GM21737 (cell line): ENCODE data around the gene GPRASP3.

Source experiments
- ATAC-seq: cut with Tn5 transposase; IDR thresholded peaks from one replicate; pipeline ENCODE4 v1.9.1; 2021; ENCODE audit warnings: mild to moderate bottlenecking, moderate library complexity; ENCODE audit not compliant: unreplicated experiment

Gene GPRASP3

DNA sequence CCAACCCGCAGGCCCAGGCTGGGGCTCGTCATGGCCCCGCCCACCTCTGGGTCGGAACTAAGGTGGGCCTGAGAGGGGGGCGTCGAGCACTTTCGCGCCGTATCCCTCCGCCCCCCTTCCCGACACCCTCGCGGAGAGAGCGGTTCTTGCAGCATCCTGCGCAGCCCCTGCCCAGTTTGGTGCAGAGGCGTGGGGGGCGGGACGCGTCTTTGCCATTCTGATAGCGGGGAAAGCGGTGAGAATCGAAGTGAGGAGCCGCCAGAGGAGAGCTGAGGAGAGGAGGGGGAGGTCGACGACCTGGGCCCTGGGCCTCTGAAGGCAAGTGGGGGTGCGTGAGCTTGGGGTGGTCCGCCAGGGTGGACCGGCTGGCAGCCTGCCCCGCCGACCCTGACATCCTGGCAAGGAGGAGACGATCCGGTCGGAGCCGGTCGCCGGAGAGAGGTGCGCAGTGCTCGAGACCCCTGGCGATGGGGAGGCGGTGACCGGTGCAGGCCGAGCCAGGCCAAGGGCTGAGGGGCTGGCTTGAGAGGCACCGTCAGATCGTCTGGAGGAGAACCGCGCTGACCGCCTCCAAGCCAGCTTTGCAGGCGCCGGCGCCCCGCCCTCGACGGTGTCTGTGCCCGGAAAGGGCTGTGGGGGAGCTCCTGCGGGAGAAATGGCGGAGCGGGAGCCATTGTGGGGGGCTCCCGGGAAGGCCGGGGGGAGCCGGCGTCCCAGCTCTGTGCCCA, 25.5 kb downstream of the GPRASP3 start:
- ATAC-seq, result no peak

DNA sequence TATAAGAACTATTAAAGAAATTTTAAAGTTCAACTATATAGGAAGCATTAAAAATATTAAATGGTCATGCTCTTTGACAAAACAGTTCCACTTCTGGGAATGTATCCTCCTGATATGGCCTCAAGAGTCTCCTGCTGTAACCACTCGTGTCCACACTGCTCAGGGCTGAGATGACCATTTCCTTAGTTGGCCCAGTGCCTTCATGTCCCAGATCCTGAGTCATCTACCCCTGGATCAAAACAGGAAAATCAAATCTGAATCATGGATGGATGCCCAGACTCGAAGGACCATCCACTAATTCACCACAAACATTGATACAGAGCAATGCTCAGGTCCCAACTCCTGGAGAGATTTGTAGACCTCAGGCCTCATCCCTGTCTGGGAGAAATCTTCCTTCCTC, 44.7 kb downstream of the GPRASP3 start:
- no peak for ATAC-seq

DNA sequence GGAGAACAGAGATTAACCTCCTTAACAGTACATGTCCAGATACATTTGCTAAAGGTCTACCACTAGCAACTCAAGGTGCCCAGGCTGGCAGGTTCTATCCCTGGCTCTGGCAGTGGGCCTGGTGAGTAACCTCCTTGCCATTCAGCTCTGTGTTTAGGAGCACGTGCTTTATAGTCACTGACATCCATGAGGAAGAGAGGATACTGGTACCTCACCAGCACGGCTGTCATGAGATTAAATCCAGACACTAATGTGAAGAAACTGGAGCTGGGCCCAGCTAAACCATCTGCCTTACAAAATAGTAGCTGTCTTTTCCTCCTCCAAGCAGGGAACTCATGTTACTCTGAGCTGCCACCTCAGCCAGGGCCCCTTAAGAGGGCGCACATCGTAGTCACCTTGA, 45.3 kb downstream of the GPRASP3 start:
- no peak for ATAC-seq

DNA sequence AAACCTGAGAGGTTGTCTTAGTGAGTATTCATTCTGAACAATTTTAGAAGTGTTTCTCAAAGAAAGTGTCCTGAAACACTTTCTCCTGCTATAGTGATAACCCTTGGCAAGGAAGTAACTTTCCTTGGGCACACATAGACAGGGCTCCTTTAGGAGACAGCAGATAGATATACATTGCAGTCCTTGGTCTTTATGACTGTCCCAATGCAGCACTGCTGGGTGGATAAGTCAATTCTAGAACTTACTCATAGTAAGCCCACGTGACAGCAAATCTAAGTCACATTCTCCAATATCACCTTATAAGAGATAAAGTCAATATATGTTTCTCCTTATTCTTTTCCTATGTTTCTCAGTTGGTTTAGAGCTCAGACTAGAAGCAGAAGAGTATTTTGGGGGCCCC, 46.7 kb downstream of the GPRASP3 start:
- no peak for ATAC-seq

DNA sequence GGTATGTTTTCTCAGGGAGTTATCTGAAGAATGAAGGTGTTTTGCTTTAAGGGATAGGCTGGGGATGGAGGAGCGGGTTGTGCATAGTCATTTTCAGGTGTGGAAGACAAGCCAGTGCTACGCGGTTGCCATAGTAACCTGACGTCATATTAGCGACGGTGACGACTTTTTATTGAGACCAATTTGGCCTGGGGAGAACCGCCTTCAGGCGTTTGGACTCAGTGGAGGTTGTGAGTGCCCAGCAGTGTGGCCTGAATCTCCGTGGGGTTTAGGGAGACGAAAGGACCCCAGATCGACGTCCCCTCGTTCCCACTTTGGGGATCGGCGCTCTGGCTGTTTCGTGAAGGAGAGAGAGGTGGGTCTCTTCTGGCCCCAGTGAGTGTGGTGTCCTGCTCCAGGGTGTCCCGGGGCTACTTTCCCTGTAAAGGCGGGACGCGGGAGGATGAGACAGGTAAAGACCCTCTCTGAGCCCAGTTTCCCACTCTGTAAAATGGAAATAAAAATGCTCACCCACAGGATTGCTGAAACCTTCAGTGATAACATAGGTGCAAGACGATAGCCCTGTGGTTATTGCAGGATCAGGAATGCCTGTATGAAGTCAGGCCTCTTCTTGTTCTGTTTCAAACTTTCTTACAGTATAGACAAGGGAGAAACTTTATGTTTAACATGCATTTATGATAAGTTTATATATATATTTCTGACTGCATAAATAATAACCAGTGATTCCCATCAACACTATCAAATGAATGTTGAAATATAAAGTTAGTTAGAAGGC, 48.6 kb downstream of the GPRASP3 start:
- ATAC-seq, result peak; percentile 93
